Measurements from ENCODE around the gene RSRC1. TPM values are rescaled to one million over a fixed set of nuclear protein-coding genes. Genes with fewer than 3 reads are reported as not detected.

The RSRC1 gene
- total RNA-seq, 1 donor from 2014 or later = 38.5 TPM

DNA sequence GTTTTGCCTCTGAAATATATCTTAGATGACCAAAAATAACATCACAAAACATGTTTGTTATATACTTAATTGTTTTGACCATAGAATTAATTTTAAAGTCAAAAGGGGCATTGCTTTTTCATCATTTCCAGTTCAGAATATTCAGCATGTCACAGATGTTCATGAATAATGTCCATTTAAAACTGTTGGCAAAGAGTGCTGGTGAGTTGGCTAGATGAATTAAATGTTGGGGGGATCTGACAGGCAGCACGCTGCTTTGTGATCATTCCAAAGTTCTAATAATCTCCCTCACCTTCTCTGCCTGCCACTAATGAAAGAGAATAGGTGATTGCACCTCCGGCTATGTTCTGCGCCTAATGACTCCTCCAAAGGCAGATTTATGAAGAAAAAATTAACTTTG is 321.9 kb downstream of the RSRC1 start:
- H3K27me3 ChIP-seq = no peaks in the 10 kb centered on the region
- H3K4me1 ChIP-seq = no peaks in the 10 kb centered on the region
- TF ChIP-seq POLR2AphosphoS5 (IDR thresholded peaks at IDR 0.05; ENCODE audit: insufficient read depth in 1 of 2, low read depth in 1 of 2) = no peak
- no peak for TF ChIP-seq POLR2A (IDR thresholded peaks at IDR 0.05)
- TF ChIP-seq, protein P1, sequence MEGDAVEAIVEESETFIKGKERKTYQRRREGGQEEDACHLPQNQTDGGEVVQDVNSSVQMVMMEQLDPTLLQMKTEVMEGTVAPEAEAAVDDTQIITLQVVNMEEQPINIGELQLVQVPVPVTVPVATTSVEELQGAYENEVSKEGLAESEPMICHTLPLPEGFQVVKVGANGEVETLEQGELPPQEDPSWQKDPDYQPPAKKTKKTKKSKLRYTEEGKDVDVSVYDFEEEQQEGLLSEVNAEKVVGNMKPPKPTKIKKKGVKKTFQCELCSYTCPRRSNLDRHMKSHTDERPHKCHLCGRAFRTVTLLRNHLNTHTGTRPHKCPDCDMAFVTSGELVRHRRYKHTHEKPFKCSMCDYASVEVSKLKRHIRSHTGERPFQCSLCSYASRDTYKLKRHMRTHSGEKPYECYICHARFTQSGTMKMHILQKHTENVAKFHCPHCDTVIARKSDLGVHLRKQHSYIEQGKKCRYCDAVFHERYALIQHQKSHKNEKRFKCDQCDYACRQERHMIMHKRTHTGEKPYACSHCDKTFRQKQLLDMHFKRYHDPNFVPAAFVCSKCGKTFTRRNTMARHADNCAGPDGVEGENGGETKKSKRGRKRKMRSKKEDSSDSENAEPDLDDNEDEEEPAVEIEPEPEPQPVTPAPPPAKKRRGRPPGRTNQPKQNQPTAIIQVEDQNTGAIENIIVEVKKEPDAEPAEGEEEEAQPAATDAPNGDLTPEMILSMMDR (IDR thresholded peaks at IDR 0.05) = no peak
- H3K4me3 ChIP-seq = no peak overlapping the region
- no peak overlapping the region for H3K27ac ChIP-seq
- no peaks in the 10 kb centered on the region for H3K9me3 ChIP-seq
- no peak for DNase-seq (ENCODE audit: extremely low spot score in 2 of 2)
- no peaks in the 10 kb centered on the region for H3K36me3 ChIP-seq
- intact Hi-C loops (cut with DNase I) = loop anchor here (5.0 kb wide), 1 partner anchor 815 kb away; no protein-coding TSS in a partner anchor

DNA sequence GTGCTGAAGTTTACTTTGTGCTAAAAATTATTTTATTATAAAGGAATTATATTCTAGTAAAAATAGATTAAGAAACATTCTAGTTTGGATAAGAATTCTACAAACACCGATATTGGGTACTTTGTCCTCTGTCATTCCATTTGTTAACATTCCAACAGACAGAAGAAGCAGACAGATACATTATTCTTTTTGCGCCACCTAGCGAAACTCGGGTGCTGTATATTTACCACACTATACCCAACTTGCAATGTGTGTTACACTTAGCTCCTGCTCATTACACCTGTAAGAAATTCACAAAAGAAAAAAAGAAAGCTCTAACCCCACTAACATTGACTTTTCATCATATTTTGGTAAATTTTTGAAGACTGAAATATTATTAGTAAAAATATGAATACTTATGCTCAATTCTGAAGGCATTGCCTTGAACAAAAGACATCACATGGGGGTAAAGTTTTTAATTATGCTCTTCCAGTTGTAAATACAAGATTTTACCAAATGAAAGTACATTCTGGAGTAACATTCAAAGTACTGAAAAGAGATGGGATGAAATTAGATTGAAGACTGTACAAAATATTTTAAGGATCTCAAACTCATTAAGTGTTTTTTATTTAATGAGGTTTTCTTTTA is 324.6 kb downstream of the RSRC1 start:
- Histone ChIP-seq H3K4me1 (no peaks in the 10 kb centered on the region), H3K36me3 (no peaks in the 10 kb centered on the region), H3K27ac (no peak overlapping the region), H3K9me3 (no peaks in the 10 kb centered on the region), H3K4me3 (no peak overlapping the region), H3K27me3 (no peaks in the 10 kb centered on the region)
- intact Hi-C loops (cut with DNase I) = loop anchor here (5.0 kb wide), 1 partner anchor 817 kb away; no protein-coding TSS in a partner anchor
- DNase-seq (ENCODE audit: extremely low spot score in 2 of 2) = no peak
- TF ChIP-seq POLR2A (IDR thresholded peaks at IDR 0.05) = no peak
- TF ChIP-seq, protein P1 (IDR thresholded peaks at IDR 0.05) = peak in 2 of 3 experiments; percentile 43 to 65

DNA sequence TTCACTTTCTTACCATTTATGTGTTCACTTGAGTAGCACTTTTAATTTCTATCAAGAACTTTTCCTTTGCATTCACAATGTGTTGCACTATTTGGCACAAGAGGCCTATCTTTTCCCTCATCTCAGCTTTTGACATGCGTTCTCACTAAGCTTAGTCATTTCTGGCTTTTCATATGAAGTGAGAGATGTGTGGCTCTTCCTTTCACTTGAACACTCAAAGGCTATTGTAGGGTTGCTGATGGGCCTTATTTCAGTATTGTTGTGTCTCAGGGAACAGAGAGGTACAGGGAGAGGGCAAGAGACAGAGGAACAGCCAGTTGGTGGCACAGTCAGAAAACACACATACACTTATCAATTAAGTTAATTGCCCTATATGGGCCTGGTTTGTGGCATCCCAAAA is 333.7 kb downstream of the RSRC1 start:
- Histone ChIP-seq H3K27me3 (no peaks in the 10 kb centered on the region), H3K36me3 (no peaks in the 10 kb centered on the region), H3K9me3 (no peaks in the 10 kb centered on the region), H3K4me3 (no peak overlapping the region), H3K4me1 (no peaks in the 10 kb centered on the region), H3K27ac (no peak overlapping the region)
- intact Hi-C loops (cut with DNase I) = no loop called here
- no peak for TF ChIP-seq POLR2AphosphoS5 (IDR thresholded peaks at IDR 0.05; ENCODE audit: insufficient read depth in 1 of 2, low read depth in 1 of 2)
- TF ChIP-seq, protein P1 (IDR thresholded peaks at IDR 0.05) = no peak
- no peak for DNase-seq (ENCODE audit: extremely low spot score in 2 of 2)

DNA sequence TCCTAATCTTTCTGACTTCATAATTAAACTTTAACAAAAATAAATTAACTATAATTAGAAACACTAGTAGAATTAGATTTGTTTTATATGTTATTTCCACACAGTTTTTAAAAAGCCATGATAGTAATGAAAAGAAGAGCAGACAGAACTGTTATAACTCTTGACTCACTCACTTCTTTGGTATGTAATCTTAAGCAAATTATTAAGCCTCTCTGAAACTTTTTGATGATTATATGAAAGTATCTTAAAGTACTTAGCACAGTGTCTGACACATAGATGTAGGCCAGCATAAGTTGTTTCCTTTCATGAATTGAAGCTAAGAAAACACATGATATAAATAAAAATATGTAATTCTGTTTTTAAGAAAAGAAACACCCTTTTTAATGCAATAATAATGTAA is 337.5 kb downstream of the RSRC1 start:
- Histone ChIP-seq H3K27ac (no peak overlapping the region), H3K4me1 (no peaks in the 10 kb centered on the region), H3K4me3 (no peak overlapping the region), H3K9me3 (no peaks in the 10 kb centered on the region), H3K36me3 (no peaks in the 10 kb centered on the region), H3K27me3 (no peaks in the 10 kb centered on the region)
- intact Hi-C loops (cut with DNase I) = no loop called here
- DNase-seq (ENCODE audit: extremely low spot score in 2 of 2) = no peak
- no peak for TF ChIP-seq POLR2A (IDR thresholded peaks at IDR 0.05)
- no peak for TF ChIP-seq POLR2AphosphoS5 (IDR thresholded peaks at IDR 0.05; ENCODE audit: insufficient read depth in 1 of 2, low read depth in 1 of 2)
- TF ChIP-seq, protein P1 (IDR thresholded peaks at IDR 0.05) = no peak

DNA sequence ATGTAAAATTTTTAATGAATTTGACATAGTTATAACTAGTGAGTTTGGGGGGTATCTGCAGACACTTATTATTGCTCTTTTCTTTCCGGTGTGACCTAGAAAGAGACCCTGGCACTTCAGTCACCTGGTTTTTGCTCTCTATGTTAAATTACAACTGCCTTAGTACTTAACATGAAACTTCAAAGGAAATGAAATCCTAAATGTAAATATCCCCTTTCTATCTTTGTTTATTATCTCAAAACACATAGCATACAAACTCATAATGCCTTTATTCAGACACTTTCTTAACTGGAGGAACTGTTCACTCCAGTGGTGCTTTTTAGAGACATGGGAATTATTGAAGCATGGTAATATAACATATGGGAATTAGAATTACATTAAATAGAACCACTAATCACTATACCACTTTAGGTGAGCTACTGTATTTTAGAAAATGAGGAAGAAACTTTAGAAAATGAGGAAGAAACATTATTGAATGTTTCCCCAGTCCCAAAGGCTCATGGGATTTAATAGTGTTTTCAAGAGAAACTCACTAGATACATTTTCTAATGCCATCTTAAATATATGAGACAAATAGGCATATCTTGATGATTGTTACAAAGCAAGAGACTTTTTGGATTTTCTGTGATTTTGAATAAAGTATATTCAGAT is 341.6 kb downstream of the RSRC1 start:
- no peak for TF ChIP-seq POLR2A (IDR thresholded peaks at IDR 0.05)
- TF ChIP-seq POLR2AphosphoS5 (IDR thresholded peaks at IDR 0.05; ENCODE audit: insufficient read depth in 1 of 2, low read depth in 1 of 2) = no peak
- TF ChIP-seq, protein P1 (IDR thresholded peaks at IDR 0.05) = no peak
- Histone ChIP-seq H3K4me1 (no peaks in the 10 kb centered on the region), H3K27me3 (no peaks in the 10 kb centered on the region), H3K4me3 (no peak overlapping the region), H3K27ac (no peak overlapping the region), H3K9me3 (no peaks in the 10 kb centered on the region), H3K36me3 (no peaks in the 10 kb centered on the region)
- DNase-seq (ENCODE audit: extremely low spot score in 2 of 2) = no peak
- intact Hi-C loops (cut with DNase I) = no loop called here
